ENCODE results near the gene RAB1B.

The RAB1B gene

DNA sequence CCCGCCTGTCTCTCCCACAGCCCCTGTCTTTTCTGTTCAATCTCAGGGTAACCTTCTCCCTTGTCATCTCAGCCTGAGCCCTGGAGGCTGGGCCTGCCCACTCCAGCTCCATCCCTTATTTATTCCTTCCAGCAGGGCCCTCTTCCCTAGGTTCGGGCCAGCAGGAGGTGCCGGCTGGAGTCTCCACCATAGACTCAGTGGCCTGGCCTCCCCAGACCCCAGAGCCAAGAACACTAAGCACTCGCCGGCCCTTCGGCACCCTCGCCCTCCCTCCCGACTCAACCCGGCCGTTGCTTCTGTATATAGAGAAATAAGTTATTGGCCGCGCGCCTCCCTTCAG, 1.4 kb upstream of the RAB1B start:
- TF ChIP-seq, protein P1, sequence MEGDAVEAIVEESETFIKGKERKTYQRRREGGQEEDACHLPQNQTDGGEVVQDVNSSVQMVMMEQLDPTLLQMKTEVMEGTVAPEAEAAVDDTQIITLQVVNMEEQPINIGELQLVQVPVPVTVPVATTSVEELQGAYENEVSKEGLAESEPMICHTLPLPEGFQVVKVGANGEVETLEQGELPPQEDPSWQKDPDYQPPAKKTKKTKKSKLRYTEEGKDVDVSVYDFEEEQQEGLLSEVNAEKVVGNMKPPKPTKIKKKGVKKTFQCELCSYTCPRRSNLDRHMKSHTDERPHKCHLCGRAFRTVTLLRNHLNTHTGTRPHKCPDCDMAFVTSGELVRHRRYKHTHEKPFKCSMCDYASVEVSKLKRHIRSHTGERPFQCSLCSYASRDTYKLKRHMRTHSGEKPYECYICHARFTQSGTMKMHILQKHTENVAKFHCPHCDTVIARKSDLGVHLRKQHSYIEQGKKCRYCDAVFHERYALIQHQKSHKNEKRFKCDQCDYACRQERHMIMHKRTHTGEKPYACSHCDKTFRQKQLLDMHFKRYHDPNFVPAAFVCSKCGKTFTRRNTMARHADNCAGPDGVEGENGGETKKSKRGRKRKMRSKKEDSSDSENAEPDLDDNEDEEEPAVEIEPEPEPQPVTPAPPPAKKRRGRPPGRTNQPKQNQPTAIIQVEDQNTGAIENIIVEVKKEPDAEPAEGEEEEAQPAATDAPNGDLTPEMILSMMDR (IDR thresholded peaks at IDR 0.05; ENCODE audit: low read depth, low read length) = no peak
- peak overlapping the region; percentile 98 for H3K4me3 ChIP-seq (ENCODE audit: low read depth, low read length)

DNA sequence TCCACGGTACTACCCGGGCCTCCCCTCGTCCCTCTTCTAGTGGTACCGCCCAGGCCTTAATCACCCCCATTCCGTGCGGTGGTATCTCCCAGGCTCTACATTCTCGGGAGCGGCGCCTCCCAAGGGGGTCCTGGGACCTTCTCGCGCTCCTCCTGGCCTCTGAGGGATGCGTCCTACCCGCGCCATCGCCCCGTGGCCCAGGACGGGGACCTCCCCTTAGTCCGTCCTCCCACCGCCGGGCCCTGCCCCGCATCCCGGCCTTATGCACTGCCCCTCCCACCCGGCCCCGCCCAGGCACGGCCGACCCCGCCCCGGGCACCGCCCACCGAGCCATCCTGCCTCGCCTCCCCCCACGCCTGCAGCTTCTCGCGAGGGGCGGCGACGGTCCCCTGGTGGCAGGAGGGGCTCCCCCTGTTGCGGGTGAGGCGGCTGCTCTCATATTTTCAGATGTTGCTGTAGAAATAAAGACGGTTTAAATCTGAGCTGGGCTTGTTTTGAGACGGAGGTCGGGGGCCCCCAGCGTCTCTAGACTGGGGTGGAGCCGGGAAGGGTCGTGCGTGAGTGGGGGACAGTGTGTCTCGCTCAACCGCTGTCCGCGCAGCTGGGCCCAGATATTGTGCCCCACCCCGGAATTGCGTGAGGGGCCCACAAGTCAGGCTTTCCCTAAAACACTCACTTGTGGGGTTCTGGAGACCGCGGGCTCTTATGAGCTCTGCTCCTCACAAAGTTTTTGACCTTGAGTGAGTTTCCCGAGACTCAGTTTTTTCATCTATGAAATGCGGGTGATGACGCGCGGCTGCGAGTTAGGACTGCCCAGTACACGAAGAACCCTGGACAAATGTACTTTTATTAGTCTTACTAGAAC, 828 bp upstream of the RAB1B start:
- H3K4me3 ChIP-seq (ENCODE audit: low read depth, low read length) = peak overlapping the region; percentile 98
- TF ChIP-seq, protein P1 (IDR thresholded peaks at IDR 0.05; ENCODE audit: low read depth, low read length) = no peak

DNA sequence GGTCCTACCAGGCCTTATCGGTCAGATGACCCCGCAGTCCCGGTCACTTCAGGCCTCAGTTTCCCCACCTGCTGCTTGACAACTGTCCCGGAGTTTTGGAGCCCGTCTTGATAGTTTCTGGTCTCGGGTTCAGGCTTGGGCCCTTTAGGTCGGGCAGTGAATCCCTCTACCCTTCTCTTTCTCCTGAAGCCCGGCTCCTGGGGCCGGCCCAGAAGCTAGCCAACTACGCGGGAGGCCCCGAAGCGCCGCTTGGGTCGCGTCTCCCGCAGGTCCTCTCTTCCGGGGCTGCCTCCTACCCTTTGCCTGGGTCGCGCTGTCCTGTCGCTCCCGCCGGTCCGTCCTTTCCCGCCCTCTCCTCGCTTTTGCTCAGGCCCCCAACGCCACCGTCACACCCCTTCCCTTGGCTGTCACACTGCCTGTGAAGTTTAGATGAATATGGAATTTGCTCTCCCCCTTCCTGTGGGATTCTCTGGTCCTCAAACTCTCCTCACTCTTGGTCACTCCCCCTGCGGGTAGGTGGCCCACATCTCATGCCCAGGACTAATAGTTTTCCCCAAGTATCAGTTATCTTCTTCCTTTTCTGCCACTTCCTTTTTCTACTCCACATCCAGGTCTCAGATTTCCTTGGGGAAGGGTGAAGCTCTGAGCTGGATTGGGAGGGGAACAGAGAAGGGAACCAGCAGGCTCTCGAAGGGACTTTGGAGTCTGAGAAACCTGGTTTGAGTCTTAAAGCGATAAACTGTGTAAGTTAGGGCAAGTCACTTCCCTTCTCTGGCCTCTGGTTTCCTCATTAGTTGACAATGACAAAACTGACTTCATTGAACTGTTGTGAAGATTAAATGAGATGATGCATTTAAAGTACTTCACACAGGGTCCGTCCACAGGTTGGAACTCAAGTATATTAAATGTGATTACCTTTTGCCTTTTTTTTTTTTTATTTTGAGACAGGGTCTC, 790 bp downstream of the RAB1B start:
- TF ChIP-seq, protein P1 (IDR thresholded peaks at IDR 0.05; ENCODE audit: low read depth, low read length) = 0 out of 2 replicates have a peak, but pooled peaks have one; percentile 15

DNA sequence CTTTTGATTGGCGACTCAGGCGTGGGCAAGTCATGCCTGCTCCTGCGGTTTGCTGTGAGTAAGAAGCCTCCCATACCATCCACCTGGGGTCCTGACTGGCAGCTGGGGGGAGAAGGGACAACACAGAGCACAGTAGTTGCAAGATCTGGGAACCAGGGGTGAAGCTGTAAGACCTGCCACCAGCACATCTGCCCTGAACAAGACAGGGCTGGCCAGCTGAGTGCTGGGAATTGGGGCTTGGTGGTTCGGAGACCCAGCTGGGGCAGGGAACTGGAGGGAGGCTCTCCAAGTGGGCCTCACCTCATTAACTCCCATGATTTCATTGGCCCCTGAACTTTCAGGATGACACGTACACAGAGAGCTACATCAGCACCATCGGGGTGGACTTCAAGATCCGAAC, 3.4 kb downstream of the RAB1B start:
- TF ChIP-seq, protein P1 (IDR thresholded peaks at IDR 0.05; ENCODE audit: low read depth, low read length) = no peak
- H3K4me3 ChIP-seq (ENCODE audit: low read depth, low read length) = no peak overlapping the region

More for the DNA sequence above, 790 bp downstream of the RAB1B start:
- peak overlapping the region; percentile 98 for H3K4me3 ChIP-seq (ENCODE audit: low read depth, low read length)

DNA sequence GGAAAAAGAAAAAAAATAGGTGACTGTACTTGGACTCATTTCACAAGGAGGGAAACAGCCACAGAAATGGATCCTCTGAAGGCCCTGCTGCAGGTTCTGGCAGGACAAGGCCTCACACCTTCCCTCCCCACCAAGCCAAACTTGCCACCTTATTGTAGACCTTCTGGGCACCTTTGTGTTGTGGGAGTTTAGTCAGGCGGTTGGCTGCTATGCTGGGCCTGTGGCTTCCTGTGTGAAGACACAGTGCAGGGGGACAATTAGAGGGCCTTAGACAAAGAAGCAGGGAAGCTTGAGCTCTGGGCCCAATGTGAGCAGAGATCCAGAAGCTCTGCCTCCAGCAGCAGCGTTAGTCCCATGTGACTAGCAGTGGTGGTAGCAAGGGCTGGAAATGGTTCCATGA, 4.2 kb downstream of the RAB1B start:
- TF ChIP-seq, protein P1 (IDR thresholded peaks at IDR 0.05; ENCODE audit: low read depth, low read length) = no peak
- H3K4me3 ChIP-seq (ENCODE audit: low read depth, low read length) = no peak overlapping the region

DNA sequence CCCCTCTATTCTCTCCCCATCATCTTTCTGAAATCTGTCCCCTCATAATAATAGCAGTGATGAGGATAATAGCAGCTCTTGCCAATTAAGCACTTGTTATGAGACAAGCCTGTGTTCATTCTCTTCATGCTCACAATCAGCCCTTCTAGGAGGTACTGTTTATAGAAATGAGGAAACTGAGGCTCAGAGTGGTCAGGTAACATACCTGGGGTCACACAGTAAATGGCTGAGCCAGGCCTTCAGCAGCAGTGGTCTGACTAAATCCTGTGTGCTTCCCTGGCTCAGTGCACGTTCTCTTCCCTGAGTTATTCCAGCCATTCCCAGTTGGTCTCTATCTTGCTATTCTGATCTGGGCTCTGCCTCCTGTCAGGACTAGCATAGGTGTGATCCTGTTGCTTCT, 5.8 kb downstream of the RAB1B start:
- no peak overlapping the region for H3K4me3 ChIP-seq (ENCODE audit: low read depth, low read length)
- TF ChIP-seq, protein P1 (IDR thresholded peaks at IDR 0.05; ENCODE audit: low read depth, low read length) = no peak

All from WI38 (cell line).